Measurements from ENCODE around the gene WDR73. TPM values are rescaled to one million over a fixed set of nuclear protein-coding genes. Genes with fewer than 3 reads are reported as not detected.

Gene WDR73
- total RNA-seq, 1 experiment from 2014 or later, result 35.6 TPM

- no peaks in the 10 kb centered on the region for H3K79me2 ChIP-seq (ENCODE audit: insufficient read depth, low read length)
- POLR2A ChIA-PET, result no interaction called here
- peaks cover 0 to 11% of the 10 kb centered on the region in 2 experiments; a peak in 2 of 4 replicates for H3K4me1 ChIP-seq (ENCODE audit: control insufficient read depth in 1 of 2, insufficient read depth in 2 of 2, low read length in 2 of 2)
- CTCF ChIA-PET, result no interaction called here
- H3K9me2 ChIP-seq (ENCODE audit: insufficient read depth), result no peaks in the 10 kb centered on the region
- no peaks in the 10 kb centered on the region for H4K20me1 ChIP-seq (ENCODE audit: insufficient read depth)
- H3K36me3 ChIP-seq (ENCODE audit: control insufficient read depth in 1 of 2, insufficient read depth in 2 of 2, low read length in 2 of 2), result no peaks in the 10 kb centered on the region
- H2AFZ ChIP-seq (ENCODE audit: low read depth, low read length, poor library complexity, severe bottlenecking), result no peak overlapping the region
- no peak overlapping the region for H3K4me2 ChIP-seq (ENCODE audit: low read length)
- DNase-seq (ENCODE audit: low read depth, low spot score) (no peak), ATAC-seq (no peak)
- H3K4me3 ChIP-seq (replicated peaks in 1 of 2; ENCODE audit: low read depth in 1 of 2, low read length in 2 of 2), result no peak overlapping the region
- no peak for TF ChIP-seq SRF (IDR thresholded peaks at IDR 0.05; ENCODE audit: low read depth)
- H3K9ac ChIP-seq (ENCODE audit: low read length), result no peak overlapping the region
- BruUV-seq (replicated peaks), result no TSS peak
- no peaks in the 10 kb centered on the region for H3K9me3 ChIP-seq (ENCODE audit: control insufficient read depth in 1 of 2, insufficient read depth in 1 of 2, low read depth in 1 of 2, low read length in 2 of 2)
- H3K27me3 ChIP-seq (ENCODE audit: insufficient read depth, low read length), result no peaks in the 10 kb centered on the region
- intact Hi-C loops (cut with micrococcal nuclease), result loop anchor here (10.0 kb wide), 1 partner anchor 234 kb away; no protein-coding TSS in a partner anchor
- H3K27ac ChIP-seq (ENCODE audit: low read depth, low read length), result no peak overlapping the region
- RAD21 ChIA-PET (ENCODE audit: low non-redundant PET in 1 of 2, low total read pairs in 2 of 2, uncharacterized antibody in 2 of 2, unreplicated experiment in 2 of 2), result no interaction called here
Observed at GRCh38 chr15:84590406-84590805, 63.7 kb downstream of the WDR73 start.

Other genes starting within 250 kb of the WDR73 start
- 15.5 TPM for gene ZSCAN2, start 53.3 kb downstream of the WDR73 start, total RNA-seq (2021; ENCODE audit: unreplicated experiment)
- 9.8 TPM for gene NMB, start 3.9 kb upstream of the WDR73 start, total RNA-seq (2021; ENCODE audit: unreplicated experiment)
- gene SEC11A, start 61.9 kb upstream of the WDR73 start, total RNA-seq (2021; ENCODE audit: unreplicated experiment), result 175 TPM
- gene ZNF592, start 94.3 kb upstream of the WDR73 start, total RNA-seq (2021; ENCODE audit: unreplicated experiment), result 26.4 TPM
- 2.0 TPM for gene ALPK3, start 163.1 kb upstream of the WDR73 start, total RNA-seq (2021; ENCODE audit: unreplicated experiment)
- gene SLC28A1, start 230.4 kb upstream of the WDR73 start, total RNA-seq (2021; ENCODE audit: unreplicated experiment), result not detected